Upper lobe of right lung (tissue), 1 donor: ENCODE data around the gene HMCN1. TPM values are rescaled to one million over a fixed set of nuclear protein-coding genes. Genes with fewer than 3 reads are reported as not detected.
"Not testable (repeated sequence)": the region's sequence is repeated elsewhere in the genome, so short reads cannot be mapped to it uniquely, and the experiment has no call there.

ENCODE experiments used
- ATAC-seq: fragments of 200-7000 bp; cut with Tn5 transposase; one replicate; pipeline ENCODE4 v1.9.1; 2020; ENCODE audit warnings: mild to moderate bottlenecking, moderate library complexity
- DNase-seq: peaks from one replicate; pipeline ENCODE4 v3.0.0-alpha.2; 2020
- H3K27ac ChIP-seq: fragments of 200-600 bp; one replicate; pipeline ENCODE4 v1.8.0; 2022
- H3K27me3 ChIP-seq: fragments of 200-600 bp; one replicate; pipeline ENCODE4 v1.8.0; 2022; ENCODE audit warnings: mild to moderate bottlenecking
- H3K36me3 ChIP-seq: fragments of 200-600 bp; one replicate; pipeline ENCODE4 v1.8.0; 2022
- H3K4me1 ChIP-seq: fragments of 200-600 bp; one replicate; pipeline ENCODE4 v1.8.0; 2022
- H3K4me3 ChIP-seq: fragments of 200-600 bp; one replicate; pipeline ENCODE4 v1.8.0; 2022; ENCODE audit warnings: mild to moderate bottlenecking
- H3K9me3 ChIP-seq: fragments of 200-600 bp; one replicate; pipeline ENCODE4 v1.8.0; 2022
- intact Hi-C: fragments of 100-400 bp; cut with DNase I; formaldehyde crosslinking; loops from one replicate; pipeline ENCODE4 v1.11.0; 2022
- total RNA-seq: library from RNA; stranded (reverse); fragmentation: NEBNext Ultra II Directional; extraction: Animal tissue kit (Norgen Biotek cat#: 25700); gene quantifications from one replicate; pipeline ENCODE4 v1.2.1, GENCODE V29; 2021
- TF ChIP-seq, protein P1 (sequence below): fragments of 200-600 bp; IDR thresholded peaks from one replicate; pipeline ENCODE4 v1.8.0; 2022; ENCODE audit warnings: antibody characterized with exemption
- donor health status: DM: no; HTN: yes; CAD: no; lungs with severe emphysema.

The HMCN1 gene
- total RNA-seq, 1 donor from 2014 or later: 45.4 TPM

DNA sequence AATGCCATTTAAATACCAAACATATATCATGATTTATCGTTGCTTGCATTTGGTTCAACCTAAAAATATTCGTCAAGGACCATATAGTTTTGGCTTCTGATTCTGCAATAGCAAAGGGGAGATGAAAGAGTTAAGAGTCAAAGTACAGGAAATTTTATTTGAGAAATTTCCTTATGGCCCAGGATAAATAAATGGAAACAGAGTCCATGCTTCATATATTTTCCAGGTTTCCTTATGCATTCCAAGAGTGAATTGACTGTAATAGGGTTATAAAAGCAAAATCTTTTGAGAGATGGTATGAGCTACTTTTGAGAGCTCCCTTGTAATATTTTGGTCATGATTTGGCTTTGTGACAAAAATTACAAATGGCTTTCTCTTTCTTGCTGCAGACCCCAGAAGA lies 140.1 kb downstream of the HMCN1 start:
- H3K4me1 ChIP-seq: no peaks in the 10 kb centered on the region
- no peak for DNase-seq
- H3K27ac ChIP-seq: no peak overlapping the region
- intact Hi-C loops: no loop called here
- ATAC-seq: no peak
- H3K36me3 ChIP-seq: no peaks in the 10 kb centered on the region
- no peaks in the 10 kb centered on the region for H3K9me3 ChIP-seq
- TF ChIP-seq, protein P1, sequence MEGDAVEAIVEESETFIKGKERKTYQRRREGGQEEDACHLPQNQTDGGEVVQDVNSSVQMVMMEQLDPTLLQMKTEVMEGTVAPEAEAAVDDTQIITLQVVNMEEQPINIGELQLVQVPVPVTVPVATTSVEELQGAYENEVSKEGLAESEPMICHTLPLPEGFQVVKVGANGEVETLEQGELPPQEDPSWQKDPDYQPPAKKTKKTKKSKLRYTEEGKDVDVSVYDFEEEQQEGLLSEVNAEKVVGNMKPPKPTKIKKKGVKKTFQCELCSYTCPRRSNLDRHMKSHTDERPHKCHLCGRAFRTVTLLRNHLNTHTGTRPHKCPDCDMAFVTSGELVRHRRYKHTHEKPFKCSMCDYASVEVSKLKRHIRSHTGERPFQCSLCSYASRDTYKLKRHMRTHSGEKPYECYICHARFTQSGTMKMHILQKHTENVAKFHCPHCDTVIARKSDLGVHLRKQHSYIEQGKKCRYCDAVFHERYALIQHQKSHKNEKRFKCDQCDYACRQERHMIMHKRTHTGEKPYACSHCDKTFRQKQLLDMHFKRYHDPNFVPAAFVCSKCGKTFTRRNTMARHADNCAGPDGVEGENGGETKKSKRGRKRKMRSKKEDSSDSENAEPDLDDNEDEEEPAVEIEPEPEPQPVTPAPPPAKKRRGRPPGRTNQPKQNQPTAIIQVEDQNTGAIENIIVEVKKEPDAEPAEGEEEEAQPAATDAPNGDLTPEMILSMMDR: no peak
- H3K27me3 ChIP-seq: no peaks in the 10 kb centered on the region
- no peak overlapping the region for H3K4me3 ChIP-seq

DNA sequence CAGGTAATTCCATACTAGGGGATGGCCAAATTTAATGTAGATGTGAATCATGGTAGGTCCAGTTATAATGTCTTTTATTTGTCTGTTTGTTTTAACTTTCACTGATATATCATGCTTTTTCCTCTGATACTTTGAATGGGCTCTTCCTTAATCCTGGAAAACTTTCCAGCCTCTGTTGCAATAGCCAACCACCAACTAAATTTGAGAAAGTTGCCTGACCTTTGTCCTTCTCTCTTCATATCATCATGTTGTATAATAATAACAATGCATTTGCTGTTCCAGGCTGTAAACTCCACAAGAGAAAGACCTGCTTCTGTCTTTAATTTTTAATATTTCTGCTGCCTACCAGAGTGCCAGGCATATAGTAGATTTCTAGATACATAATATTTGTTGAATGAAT lies 146.1 kb downstream of the HMCN1 start:
- Histone ChIP-seq H3K27ac (no peak overlapping the region), H3K9me3 (no peaks in the 10 kb centered on the region), H3K4me1 (no peaks in the 10 kb centered on the region), H3K27me3 (no peaks in the 10 kb centered on the region), H3K36me3 (no peaks in the 10 kb centered on the region), H3K4me3 (no peak overlapping the region)
- TF ChIP-seq, protein P1: no peak
- DNase-seq: no peak
- ATAC-seq: no peak
- intact Hi-C loops: no loop called here

DNA sequence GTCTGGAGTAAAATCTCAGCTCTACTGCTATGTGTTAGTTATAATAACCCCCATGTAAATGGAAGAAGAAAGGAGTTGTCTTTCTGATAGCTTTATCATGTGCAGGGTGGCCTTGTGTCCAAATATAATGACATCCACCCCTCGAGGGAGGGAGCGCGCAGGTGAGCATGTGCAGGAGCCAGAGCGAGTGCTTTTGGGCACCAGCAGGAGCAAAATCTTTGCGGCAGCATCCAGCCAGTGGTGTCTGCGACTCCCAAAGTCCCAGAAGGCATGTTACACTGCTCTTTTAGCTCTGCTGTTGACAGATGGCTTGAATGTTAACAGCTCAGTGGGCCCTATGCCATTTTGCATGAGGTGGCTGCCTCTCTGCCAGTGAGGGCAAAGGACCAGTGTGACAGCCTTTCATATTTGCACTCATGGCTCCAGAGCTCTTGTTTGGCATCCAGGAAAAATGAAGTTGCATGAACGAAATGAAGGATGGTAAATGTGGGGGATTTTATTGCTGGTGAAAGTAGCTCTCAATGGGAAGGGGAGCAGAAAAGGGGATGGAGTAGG lies 146.7 kb downstream of the HMCN1 start:
- intact Hi-C loops: no loop called here
- H3K4me1 ChIP-seq: no peaks in the 10 kb centered on the region
- no peak overlapping the region for H3K4me3 ChIP-seq
- H3K9me3 ChIP-seq: no peaks in the 10 kb centered on the region
- TF ChIP-seq, protein P1: no peak
- H3K36me3 ChIP-seq: no peaks in the 10 kb centered on the region
- no peak for DNase-seq
- H3K27ac ChIP-seq: no peak overlapping the region
- H3K27me3 ChIP-seq: no peaks in the 10 kb centered on the region
- no peak for ATAC-seq

DNA sequence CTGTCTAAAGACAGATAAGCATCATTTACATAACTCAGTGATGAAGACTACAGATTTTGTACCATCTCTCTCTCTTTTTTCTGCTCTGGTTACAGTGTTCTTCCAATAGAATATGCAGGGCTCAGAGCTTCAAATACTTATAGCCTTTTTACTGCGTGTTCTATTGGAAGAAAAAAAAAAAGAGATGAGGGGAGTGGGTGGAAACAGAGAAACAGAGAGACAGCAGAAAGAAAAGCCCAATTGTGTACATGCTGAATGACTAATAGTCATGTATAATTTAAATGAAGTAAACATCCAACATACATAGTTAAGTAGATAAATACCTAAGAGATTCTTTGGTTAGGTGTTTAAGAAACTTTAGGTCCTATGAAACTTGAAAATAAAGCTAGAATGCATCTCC lies 151.9 kb downstream of the HMCN1 start:
- ATAC-seq (no peak), DNase-seq (no peak)
- H3K27ac ChIP-seq: no peak overlapping the region
- H3K9me3 ChIP-seq: no peaks in the 10 kb centered on the region
- H3K27me3 ChIP-seq: no peaks in the 10 kb centered on the region
- TF ChIP-seq, protein P1: no peak
- intact Hi-C loops: no loop called here
- H3K36me3 ChIP-seq: no peaks in the 10 kb centered on the region
- no peak overlapping the region for H3K4me3 ChIP-seq
- no peaks in the 10 kb centered on the region for H3K4me1 ChIP-seq

DNA sequence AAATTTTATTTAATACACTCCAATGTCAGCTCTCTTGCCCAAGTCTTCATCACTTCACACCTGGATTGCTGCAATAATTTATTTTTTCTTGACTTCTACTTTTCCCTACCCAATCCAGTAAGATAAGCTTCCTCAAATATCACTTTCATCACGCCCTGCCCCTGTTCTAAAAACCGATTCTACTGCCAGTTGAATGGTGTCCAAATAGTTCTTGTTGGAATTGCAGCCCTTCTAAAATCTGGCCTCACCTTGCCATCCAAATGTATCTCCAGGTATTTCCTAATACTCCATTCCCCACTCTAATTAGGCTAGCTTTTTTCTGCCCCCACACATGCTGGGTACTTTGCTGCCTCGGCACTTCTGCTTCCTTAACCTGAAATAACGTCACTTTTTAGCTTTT lies 152.5 kb downstream of the HMCN1 start:
- no peaks in the 10 kb centered on the region for H3K9me3 ChIP-seq
- ATAC-seq: no peak
- intact Hi-C loops: no loop called here
- no peaks in the 10 kb centered on the region for H3K27me3 ChIP-seq
- no peak overlapping the region for H3K4me3 ChIP-seq
- H3K36me3 ChIP-seq: no peaks in the 10 kb centered on the region
- no peak for DNase-seq
- H3K4me1 ChIP-seq: no peaks in the 10 kb centered on the region
- TF ChIP-seq, protein P1: no peak
- H3K27ac ChIP-seq: no peak overlapping the region

DNA sequence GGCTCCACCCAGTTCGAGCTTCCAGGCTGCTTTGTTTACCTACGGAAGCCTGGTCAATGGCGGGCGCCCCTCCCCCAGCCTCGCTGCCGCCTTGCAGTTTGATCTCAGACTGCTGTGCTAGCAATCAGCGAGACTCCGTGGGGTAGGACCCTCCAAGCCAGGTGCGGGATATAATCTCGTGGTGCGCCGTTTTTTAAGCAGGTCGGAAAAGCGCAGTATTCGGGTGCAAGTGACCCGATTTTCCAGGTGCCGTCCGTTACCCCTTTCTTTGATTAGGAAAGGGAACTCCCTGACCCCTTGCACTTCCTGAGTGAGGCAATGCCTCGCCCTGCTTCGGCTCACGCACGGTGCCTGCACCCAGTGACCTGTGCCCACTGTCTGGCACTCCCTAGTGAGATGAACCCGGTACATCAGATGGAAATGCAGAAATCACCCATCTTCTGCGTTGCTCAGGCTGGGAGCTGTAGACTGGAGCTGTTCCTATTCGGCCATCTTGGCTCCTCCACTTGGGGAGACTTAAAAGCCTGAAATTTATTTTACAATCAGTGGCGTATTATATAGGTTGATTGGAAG lies 158.7 kb downstream of the HMCN1 start:
- DNase-seq, H3K27ac ChIP-seq, H3K36me3 ChIP-seq, H3K4me3 ChIP-seq, intact Hi-C loops, H3K27me3 ChIP-seq, H3K9me3 ChIP-seq, ATAC-seq, H3K4me1 ChIP-seq: not testable (repeated sequence)
